GM18873 (cell line): Measurements from ENCODE around the gene SPON1.
"Not testable (repeated sequence)": the region's sequence is repeated elsewhere in the genome, so short reads cannot be mapped to it uniquely, and the experiment has no call there.

ENCODE experiments used
- ATAC-seq: cut with Tn5 transposase; IDR thresholded peaks from one replicate; pipeline ENCODE4 v1.9.1; 2021; ENCODE audit warnings: mild to moderate bottlenecking, moderate library complexity, moderate number of reproducible peaks; ENCODE audit not compliant: unreplicated experiment, low FRiP score

Gene SPON1

DNA sequence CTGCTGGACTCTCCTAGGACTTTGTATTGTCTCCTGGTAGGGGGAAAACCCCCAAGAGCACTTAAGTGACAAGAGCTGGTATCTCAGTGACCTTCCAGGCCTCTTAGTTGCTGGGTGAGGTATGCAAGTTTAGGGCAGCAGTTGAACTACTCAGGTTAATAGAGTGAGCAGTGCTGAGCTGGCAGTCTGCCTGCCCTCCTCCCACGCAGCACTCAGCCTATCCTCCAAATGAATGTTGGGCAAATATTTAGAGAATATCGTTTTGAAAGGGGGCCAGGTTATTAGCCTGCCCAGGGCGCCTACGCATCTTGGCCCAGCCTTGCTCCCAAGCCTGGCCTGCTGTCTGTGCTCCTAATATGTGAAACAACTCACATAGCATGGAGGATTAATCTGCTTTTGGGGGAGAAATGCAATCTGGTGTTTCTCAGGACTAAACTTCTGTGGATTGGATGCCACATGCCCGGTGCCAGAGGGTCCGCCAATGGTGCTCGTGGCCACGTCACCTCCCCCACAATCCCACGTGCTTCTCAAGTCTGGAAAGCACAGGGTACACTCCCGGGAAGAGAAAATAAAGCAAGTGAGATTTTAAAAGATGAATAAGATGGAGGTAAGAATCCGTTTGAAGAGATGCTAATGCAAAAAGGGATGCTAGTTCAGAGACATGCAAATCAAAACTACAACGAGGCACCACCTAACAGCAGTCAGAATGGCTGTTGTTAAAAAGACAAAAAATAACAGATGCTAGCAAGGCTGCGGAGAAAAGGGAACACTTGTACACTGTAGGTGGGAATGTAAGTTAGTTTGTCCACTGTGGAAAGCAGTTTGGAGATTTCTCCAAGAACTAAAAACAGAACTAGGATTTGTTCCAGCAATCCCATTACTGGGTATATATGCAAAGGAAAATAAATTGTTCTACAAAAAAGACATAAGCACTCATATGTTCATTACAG, 67.7 kb downstream of the SPON1 start:
- no peak for ATAC-seq

DNA sequence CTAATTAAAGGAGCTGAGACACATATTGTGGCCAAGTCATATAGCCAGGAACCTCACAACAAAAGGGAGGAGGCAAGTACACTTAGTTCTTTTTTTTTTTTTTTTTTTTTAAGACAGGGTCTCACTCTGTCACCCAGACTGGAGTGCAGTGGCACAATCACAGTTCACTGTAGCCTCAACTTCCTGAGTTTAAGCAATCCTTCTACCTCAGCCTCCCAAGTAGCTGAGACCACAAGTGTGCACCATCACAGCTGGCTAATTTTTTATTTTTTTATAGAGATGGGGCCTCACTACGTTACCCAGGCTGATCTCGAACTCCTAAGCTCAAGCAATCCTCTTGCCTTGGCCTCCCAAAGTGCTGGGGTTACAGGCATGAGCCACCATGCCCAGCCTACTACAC, 73.0 kb downstream of the SPON1 start:
- ATAC-seq, result not testable (repeated sequence)

DNA sequence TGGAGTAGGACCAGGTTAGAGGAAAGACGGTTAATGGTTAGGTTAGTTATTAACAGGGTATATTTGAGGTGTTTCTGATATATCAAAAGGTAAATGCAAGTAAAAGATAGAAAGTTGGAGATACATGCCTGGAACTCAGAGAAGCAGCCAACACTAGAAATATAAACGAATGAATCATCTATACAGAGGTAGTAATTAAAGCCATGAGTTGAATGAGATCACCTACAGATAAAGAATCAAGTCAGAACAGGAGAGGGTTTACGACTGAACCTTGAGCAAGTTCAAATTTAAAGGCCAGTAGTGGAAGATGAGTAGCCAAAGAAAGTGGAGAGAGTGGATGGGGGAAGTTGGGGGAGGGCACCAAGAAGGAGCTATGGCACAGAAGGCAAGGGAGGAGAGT, 73.9 kb downstream of the SPON1 start:
- no peak for ATAC-seq

DNA sequence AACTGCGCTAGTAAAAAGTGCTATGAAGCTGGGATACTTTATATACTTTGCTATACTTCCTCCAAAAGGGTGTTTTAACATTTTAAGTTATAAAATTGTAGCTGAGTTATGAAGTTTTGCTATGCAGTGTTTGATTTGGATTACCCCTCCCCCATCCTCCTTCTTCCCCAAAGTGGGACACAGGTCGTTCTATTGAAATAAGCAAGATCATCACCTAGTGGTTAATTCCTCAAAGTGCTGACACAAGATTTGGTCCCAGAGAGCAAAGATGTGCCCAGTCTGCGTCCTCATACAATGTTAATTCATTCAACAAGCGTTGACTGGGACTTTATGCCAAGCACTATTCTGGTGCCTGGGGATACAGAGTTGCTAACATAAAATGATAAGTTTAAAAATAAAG, 78.5 kb downstream of the SPON1 start:
- no peak for ATAC-seq

DNA sequence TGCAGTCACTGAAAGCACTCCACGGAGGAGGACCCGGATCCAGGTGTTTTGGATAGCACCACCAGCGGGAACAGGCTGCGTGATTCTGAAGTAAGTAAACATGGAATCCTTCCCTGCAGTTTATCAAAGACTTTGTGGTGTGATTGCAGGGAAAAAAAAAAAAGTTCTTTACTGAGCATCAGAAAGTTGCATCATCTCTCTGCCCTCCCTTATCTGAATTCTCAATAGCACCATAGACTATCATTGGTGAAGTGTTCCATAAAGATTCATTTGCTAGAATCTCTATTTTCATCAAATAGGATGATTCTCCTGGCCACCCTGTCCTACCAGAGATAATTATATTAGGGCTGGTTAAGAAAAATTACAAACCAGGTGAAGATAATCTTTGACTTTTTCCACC, 79.0 kb downstream of the SPON1 start:
- no peak for ATAC-seq

DNA sequence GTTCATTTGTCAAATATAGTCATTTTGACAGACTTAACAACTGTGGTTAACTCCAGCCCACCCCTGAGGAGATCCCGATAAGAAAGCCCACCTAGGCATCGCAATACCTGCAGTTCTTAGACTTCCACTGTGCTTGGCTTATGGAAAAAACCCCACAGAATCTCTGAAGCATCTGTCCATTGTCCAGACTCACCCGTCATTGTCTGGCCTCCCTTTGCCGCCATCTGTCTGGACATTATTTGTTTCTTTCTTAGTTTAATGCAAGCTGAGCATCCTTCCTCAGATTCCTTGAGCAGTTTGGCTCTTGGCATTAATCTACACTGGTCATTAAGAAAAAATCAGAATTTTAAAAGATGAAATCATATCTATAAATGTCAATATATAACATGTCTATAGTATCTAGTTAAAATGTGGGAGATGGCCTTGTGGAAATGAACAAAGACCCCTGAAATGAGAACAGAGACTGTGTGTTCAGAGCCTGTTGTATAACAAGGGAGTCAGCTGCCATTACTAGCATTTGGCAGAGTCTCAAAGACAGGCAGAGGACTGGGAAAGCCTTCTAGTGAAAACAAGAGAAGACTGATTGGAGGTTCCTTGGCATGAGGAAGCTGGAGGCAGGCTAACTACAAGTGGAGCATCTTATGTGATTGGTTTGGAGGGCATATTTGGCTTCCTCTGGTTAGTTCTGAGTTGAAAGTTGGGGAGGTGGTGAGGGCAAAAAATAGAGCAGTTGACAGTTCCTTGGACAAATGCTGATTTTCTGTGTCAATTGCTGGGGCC, 80.4 kb downstream of the SPON1 start:
- no peak for ATAC-seq

DNA sequence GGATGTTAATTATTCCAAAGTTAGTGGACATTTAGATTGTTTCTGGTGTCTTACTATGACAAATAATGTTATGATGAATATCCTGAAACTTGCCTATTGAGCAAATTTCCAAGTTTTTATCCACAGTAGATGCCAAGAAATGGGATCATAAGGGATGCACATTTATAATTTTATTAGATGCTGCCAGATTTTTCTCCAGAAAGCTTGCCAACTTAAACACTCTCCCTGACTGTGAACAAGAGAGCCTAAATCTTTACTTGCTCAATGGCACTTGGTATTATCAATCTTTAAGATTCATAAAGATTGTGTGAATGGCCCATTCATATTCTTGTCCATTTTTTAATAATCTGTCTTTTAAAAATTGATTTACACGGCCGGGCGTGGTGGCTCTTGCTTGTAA, 82.4 kb downstream of the SPON1 start:
- ATAC-seq, result no peak

DNA sequence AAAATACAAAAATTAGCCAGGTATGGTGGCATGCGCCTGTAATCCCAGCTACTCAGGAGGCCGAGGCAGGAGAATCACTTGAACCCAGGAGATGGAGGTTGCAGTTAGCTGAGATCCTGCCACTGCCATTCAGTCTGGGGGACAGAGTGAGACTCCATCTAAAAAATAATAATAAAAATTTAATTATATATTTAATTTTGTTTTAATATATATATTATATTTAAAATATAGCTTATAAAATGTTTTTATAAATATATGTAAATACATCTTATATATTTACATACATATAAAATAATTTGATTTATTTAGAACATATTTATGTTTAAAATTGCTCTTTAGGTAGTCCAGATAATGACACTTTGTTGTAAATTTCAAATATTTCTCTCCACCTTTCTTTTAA, 82.9 kb downstream of the SPON1 start:
- no peak for ATAC-seq

DNA sequence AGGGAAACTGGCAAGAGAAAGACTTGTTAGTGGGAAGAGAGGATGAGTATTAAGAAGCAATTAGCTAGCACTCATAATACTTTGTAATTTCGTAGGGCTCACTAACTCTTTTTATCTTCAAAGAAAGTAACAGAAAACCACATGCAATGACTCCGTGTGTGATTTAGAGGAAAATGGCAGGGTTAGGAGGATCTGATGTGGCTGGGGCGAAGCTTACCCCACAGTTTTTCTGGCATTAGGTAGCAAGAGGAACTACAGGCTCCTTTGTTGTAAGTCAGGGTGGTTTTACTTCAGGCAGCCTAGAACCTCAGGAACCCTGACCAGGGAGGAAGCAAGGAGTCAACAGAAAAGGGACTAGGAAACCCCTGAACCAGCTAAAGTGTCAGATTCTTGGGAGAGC, 89.7 kb downstream of the SPON1 start:
- ATAC-seq, result no peak

DNA sequence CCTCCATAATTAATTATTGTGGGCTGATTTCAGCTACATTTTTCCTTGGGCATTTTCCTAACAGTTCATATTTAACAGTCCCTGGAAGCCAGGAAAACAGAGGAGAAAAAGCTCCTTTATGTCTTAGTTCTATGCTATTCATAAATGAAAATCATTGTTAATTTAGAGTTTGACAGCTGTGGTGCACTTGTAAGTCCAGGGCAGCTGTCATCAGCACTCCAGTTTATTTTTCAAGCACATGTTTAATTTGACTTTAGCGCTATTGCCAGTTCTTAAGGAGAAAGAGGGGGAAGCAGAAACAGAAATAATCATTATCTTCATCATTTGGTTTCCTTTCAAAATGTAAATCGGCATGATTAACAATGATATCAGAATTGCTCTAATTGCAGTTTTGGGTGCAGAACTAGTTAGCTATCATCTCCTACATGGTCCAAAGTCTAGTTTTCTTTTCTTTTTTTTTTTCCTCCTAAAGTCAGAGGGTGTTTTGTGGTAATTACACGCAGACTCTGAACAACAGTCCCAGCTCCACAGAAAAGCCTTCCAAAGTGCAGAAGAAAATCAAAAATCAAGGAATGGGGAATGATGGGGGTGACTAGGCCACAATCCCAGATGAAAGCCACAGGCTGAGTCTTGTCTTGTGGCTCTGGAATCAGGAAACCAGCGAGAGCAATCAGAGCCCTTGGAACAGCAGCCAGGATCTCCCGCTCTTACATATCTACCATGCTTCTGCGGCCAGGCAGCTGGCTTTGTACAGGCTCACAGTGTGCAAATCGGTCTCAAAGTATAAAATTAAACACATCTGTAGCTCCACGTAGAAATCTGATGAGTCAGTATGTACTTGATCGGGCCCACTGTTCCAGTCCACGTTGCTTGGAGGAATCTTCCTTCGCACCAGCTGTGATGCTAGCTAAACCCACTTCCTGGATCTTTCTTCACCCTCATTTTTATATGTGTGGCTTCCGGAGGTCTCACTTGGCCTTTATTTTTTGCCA, 91.9 kb downstream of the SPON1 start:
- no peak for ATAC-seq

DNA sequence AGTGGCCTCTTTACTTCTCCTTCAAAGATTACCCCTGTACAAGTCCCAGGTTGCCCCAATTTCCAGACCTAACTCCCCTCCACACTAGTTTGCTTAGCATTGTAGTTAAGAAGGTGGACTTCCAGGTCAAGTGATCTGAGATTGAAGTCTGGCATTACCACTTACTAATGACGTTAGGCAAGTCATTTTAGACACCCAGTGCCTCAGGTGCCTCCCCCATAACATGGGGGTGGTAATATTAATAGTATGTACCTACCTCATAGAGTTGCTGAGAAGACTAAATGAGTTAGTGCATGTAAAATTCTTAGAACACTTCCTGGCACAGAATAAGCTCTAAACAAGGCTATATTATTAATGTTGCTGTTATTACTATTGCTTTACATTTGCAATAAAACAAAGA, 93.4 kb downstream of the SPON1 start:
- ATAC-seq, result no peak

DNA sequence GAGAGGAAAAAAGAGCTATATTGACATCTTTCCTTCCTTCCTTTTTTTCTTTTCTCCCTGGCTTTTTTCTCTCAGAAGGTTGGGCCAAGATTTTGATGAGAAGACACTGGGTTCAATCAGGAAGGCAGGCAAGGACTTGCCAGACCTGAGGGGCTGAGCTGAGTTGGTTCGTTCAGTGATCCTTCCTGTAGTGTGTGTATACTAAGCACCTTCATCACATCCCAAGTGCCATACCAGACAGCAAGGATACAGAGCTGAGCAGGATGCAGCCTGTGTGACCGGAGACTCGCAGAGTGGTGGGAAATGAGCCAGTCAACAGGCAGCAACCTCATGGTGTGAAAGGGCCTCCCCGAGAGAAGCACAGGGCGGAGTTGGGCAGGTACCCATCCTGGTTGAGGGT, 95.5 kb downstream of the SPON1 start:
- ATAC-seq, result no peak

DNA sequence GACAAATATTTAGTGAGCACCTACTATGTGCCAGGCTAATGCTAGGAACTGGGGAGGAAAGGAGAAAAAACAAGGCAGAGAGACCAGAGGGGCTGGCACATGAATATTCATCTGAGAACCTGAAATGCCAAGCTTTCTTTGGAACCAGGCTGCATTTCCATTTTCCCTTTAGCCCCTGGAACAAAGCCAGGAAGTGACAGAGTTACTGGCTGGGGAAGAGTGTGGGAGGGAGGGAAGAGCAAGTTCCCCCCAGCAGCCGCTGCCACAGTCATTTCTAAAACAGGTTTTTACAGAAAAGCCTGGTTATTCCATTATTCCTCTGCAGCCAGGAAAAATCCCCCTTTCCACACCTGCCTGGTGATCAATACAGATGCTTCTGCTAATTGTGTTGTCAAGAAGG, 97.0 kb downstream of the SPON1 start:
- ATAC-seq, result no peak

DNA sequence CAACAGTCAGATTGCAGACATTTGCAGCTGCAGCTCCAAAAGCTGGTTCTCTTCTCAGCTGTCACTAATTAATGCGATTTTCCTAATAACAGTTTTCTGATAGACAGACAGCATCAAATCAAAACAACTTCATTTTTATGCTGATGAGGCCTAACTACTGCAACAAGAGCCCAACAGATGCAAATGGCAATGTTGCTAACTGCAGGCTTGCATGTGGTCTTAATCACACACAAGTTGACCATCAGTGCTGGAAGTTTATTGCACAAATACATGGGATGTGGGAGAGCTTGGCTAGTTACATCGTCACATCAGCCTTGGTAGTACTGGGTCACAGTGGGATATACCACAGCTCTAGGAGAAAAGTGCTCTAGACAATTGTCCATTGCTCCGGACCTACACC, 99.2 kb downstream of the SPON1 start:
- ATAC-seq, result no peak

DNA sequence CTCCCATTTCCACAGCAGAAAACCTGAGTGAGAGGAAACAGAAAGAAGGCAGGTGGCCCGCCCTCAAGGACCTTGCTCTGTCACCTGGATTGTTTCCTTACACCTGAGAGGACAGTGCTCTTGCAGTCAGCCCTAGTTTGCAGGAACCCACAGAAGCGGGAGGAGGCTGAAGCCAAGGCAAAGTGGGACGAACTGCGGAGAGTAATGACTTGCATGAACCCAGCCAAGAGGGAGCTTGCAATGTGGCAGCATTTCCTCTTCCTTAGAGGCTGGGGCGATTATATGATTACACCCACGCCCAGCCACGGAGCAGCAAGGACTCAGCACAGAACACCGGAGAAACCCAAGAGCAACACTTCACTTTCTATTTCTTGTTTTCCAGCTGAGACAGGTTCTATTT, 102.6 kb downstream of the SPON1 start:
- ATAC-seq, result no peak

DNA sequence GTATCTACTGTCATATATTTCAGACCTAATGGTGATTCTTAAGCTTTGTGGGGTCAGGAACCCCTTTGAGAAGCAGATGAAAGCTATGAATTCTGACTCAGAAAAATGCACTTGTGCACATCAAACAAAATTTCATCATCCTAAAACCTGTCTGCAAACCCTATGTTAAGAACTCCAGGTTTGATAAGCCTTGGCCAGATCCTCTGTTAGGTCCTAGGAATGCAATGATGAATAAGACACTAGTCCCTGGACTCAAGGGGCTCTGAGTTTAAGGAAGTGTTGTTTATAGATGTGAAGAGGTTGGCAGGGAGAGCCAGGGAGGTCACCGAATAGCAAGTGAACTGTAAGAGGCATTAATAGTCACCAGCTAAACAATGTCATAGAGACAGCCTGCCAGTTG, 103.2 kb downstream of the SPON1 start:
- ATAC-seq, result no peak

DNA sequence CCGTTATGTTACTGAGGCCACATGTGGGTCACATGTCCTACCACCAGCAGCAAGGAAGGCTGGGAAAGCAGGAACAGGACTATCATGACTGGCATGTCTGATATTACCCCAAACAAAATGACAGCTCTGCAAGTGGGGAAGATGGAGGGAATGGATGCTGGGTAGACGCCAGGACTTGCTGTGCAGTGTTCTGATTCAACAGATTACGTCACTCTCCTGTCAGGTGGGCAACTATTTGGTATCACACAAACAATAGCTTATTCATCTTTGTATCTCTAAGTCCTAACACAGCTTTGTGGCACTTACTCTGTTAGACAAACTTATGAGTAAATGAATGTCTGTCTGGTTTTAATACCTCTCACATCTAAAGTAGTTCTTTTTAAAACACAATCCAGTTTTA, 105.2 kb downstream of the SPON1 start:
- ATAC-seq, result no peak

DNA sequence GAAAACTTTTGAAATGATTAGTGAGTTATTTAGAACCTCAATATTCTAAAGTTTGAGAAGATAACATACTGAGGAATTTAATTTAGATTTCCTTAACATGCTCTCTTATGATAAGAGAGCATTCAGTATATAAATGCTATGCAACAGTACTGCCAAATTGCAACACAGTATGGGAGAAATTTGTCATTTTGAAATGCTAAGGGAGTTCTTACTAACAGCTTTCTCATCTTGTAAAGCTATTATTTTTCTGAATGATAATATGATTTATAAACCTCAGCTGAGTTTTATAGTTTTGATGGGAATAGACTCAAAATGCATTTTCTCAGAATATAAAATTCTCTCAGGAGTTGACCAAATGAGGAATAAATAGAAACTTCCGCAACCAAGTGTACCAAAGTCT, 108.4 kb downstream of the SPON1 start:
- no peak for ATAC-seq

DNA sequence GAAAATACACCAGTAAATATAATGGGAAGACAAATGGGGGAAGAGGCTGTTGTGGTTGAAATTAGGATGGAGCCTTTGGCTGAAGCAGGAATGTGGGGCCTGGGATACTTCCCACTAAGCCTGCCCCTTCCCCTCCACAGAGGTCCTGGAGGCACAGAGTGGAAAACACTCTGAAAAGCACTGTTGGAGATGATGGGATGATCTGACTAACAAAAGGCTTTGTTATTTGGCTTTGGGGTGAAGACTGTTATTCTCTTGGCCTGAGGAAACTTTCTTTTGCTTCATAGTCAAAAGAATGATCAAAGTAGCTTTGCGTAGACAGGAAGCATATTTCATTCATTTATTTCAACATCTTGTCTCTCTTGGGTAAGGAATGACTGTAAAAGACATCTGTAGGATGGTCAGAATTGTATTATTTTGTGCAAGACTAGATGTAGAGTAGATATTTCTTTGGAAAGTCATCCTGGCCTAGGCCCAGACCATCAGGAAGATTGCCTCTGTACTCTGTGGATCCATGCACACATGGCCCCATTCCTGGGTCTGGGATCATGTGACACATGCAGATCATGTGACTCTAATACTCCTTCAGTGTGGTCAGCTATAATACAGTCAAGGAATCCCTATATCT, 111.4 kb downstream of the SPON1 start:
- ATAC-seq, result no peak
